Measurements from ENCODE around the gene C1QL4.
"Not testable (repeated sequence)": the region's sequence is repeated elsewhere in the genome, so short reads cannot be mapped to it uniquely, and the experiment has no call there.

Gene C1QL4

GRCh38 chr12:49330631-49331379 lies 6.2 kb downstream of the C1QL4 start:
- no peak overlapping the region for H3K27ac ChIP-seq (ENCODE audit: low read length)
- H3K36me3 ChIP-seq (ENCODE audit: insufficient read depth, low read depth, low read length) = peaks cover 48% of the 10 kb centered on the region
- H3K27me3 ChIP-seq (ENCODE audit: insufficient read depth, low read length) = peaks cover 49% of the 10 kb centered on the region
- peaks cover 3% of the 10 kb centered on the region; the same call in 1 of the 2 replicates for H3K4me1 ChIP-seq (ENCODE audit: insufficient read depth, low read length)
- H3K9me3 ChIP-seq (ENCODE audit: insufficient read depth, low read depth, low read length) = peaks cover 7% of the 10 kb centered on the region; the same call in 1 of the 2 replicates
- no peak overlapping the region for H3K9ac ChIP-seq (ENCODE audit: low read depth, low read length)
- H3K4me3 ChIP-seq (ENCODE audit: low read length) = no peak overlapping the region

GRCh38 chr12:49330032-49330619 lies 6.9 kb downstream of the C1QL4 start:
- Histone ChIP-seq H3K4me3 (ENCODE audit: low read length) (no peak overlapping the region), H3K9ac (ENCODE audit: low read depth, low read length) (no peak overlapping the region), H3K9me3 (ENCODE audit: insufficient read depth, low read depth, low read length) (peaks cover 3% of the 10 kb centered on the region; the same call in 1 of the 2 replicates), H3K27me3 (ENCODE audit: insufficient read depth, low read length) (peaks cover 43% of the 10 kb centered on the region), H3K4me1 (ENCODE audit: insufficient read depth, low read length) (peaks cover 3% of the 10 kb centered on the region; the same call in 1 of the 2 replicates), H3K27ac (ENCODE audit: low read length) (no peak overlapping the region), H3K36me3 (ENCODE audit: insufficient read depth, low read depth, low read length) (peaks cover 54% of the 10 kb centered on the region)

DNA sequence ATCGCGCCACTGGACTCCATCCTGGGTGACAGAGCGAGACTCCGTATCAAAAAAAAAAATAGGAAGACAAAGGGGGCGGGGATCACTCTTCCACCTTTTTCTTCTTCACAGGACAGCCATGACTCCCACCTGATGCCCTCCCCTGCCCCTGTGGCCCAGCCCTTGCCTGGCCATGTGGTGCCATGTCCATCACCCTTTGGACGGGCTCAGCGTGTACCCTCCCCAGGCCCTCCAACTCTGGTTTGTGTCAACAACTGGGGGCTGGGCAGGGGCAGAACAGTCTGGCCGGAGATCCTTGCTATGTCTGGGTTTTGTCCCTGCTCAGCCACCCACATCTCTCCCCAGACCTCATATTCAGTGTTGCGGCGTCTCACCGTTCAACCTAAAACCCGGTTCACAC lies 8.2 kb downstream of the C1QL4 start:
- Histone ChIP-seq H3K9ac (ENCODE audit: low read depth, low read length) (no peak overlapping the region), H3K4me1 (ENCODE audit: insufficient read depth, low read length) (peaks cover 3% of the 10 kb centered on the region; the same call in 1 of the 2 replicates), H3K36me3 (ENCODE audit: insufficient read depth, low read depth, low read length) (peaks cover 58% of the 10 kb centered on the region), H3K4me3 (ENCODE audit: low read length) (no peak overlapping the region), H3K27me3 (ENCODE audit: insufficient read depth, low read length) (peaks cover 29% of the 10 kb centered on the region), H3K27ac (ENCODE audit: low read length) (no peak overlapping the region), H3K9me3 (ENCODE audit: insufficient read depth, low read depth, low read length) (no peaks in the 10 kb centered on the region)

DNA sequence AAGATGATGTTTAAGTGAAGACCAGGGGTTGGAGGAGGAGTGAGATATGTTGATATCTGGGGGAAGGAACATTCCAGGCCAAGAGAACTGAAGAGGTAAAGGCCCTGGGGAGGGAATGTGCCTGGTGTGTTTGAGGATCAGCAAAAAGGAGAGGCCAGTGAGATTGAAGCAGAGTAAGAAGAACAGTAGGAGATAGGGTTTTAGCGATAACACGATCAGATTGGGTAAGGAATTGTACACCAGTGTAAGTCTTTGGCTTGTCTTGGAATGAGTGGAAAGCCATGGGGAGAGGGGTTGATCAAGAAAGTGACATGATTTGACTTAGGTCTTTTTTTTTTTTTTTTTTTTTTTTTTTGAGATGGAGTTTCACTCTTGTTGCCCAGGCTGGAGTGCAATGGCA lies 9.1 kb downstream of the C1QL4 start:
- H3K27ac ChIP-seq (ENCODE audit: low read length) = no peak overlapping the region
- peaks cover 58% of the 10 kb centered on the region for H3K36me3 ChIP-seq (ENCODE audit: insufficient read depth, low read depth, low read length)
- H3K4me1 ChIP-seq (ENCODE audit: insufficient read depth, low read length) = peaks cover 3% of the 10 kb centered on the region; the same call in 1 of the 2 replicates
- H3K27me3 ChIP-seq (ENCODE audit: insufficient read depth, low read length) = peaks cover 20% of the 10 kb centered on the region
- no peak overlapping the region for H3K4me3 ChIP-seq (ENCODE audit: low read length)
- H3K9me3 ChIP-seq (ENCODE audit: insufficient read depth, low read depth, low read length) = no peaks in the 10 kb centered on the region
- no peak overlapping the region for H3K9ac ChIP-seq (ENCODE audit: low read depth, low read length)

DNA sequence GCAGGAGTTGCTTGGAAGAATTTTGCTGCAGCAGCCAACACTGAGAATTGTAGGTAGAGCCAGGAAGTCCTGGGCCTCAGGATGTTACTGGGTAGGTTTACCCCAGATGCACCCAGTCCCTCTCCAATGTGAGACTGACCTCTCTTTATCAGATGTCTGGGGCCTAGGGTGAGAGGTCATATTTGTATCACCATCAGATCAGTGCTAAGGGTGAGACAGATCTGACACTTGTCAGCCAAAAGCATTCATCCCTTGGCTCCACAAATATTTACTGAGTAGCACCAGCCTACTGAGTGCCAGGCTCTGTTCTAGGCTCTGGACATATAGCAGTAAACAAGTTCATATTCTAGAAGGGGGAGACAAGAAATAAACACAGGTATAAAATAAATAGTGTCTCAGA lies 9.6 kb downstream of the C1QL4 start:
- Histone ChIP-seq H3K27ac (ENCODE audit: low read length) (no peak overlapping the region), H3K9ac (ENCODE audit: low read depth, low read length) (no peak overlapping the region), H3K9me3 (ENCODE audit: insufficient read depth, low read depth, low read length) (no peaks in the 10 kb centered on the region), H3K27me3 (ENCODE audit: insufficient read depth, low read length) (peaks cover 15% of the 10 kb centered on the region), H3K4me3 (ENCODE audit: low read length) (no peak overlapping the region), H3K4me1 (ENCODE audit: insufficient read depth, low read length) (no peaks in the 10 kb centered on the region), H3K36me3 (ENCODE audit: insufficient read depth, low read depth, low read length) (peaks cover 58% of the 10 kb centered on the region)

DNA sequence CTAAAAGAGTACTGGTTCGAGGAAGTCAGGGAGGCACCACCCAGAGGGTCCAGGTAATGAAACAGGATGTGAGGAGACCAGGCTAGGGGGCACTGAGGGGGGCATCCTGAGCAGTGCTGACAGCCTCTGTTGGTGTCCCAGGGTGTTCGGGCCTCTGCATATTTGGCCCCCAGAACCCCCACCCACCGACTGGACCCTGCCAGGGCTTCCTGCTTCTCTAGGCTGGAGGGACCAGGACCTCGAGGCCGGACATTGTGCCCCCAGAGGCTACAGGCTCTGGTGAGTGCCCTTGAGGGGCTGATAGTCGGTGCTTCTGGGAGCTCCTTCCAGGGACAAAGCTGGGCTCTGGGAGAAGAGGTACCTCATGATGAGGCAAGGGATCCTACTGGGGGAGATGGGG lies 11.4 kb downstream of the C1QL4 start:
- H3K9ac ChIP-seq (ENCODE audit: low read depth, low read length) = no peak overlapping the region
- no peaks in the 10 kb centered on the region for H3K27me3 ChIP-seq (ENCODE audit: insufficient read depth, low read length)
- no peaks in the 10 kb centered on the region for H3K9me3 ChIP-seq (ENCODE audit: insufficient read depth, low read depth, low read length)
- H3K36me3 ChIP-seq (ENCODE audit: insufficient read depth, low read depth, low read length) = peaks cover 50% of the 10 kb centered on the region
- H3K4me1 ChIP-seq (ENCODE audit: insufficient read depth, low read length) = no peaks in the 10 kb centered on the region
- H3K4me3 ChIP-seq (ENCODE audit: low read length) = no peak overlapping the region
- no peak overlapping the region for H3K27ac ChIP-seq (ENCODE audit: low read length)

GRCh38 chr12:49323524-49324097 lies 13.4 kb downstream of the C1QL4 start:
- no peaks in the 10 kb centered on the region for H3K9me3 ChIP-seq (ENCODE audit: insufficient read depth, low read depth, low read length)
- peak overlapping the region; percentile 98 for H3K4me3 ChIP-seq (ENCODE audit: low read length)
- peaks cover 33% of the 10 kb centered on the region for H3K36me3 ChIP-seq (ENCODE audit: insufficient read depth, low read depth, low read length)
- H3K9ac ChIP-seq (ENCODE audit: low read depth, low read length) = peak overlapping the region; percentile 93
- H3K27me3 ChIP-seq (ENCODE audit: insufficient read depth, low read length) = peaks cover 8% of the 10 kb centered on the region
- no peaks in the 10 kb centered on the region for H3K4me1 ChIP-seq (ENCODE audit: insufficient read depth, low read length)
- peak overlapping the region; percentile 62 for H3K27ac ChIP-seq (ENCODE audit: low read length)

GRCh38 chr12:49322708-49323523 lies 14.1 kb downstream of the C1QL4 start, which contains the start of gene TROAP:
Gene TROAP (plus strand): TSS chr12:49323255. CDS start chr12:49323609, 354 bp downstream.
- peak within 1 kb of the TSS; percentile 93 for H3K9ac ChIP-seq (ENCODE audit: low read depth, low read length)
- peak within 1 kb of the TSS; percentile 98 for H3K4me3 ChIP-seq (ENCODE audit: low read length)
- no peaks in the 10 kb centered on the region for H3K9me3 ChIP-seq (ENCODE audit: insufficient read depth, low read depth, low read length)
- H3K27ac ChIP-seq (ENCODE audit: low read length) = peak within 1 kb of the TSS; percentile 62
- no peaks in the 10 kb centered on the region for H3K4me1 ChIP-seq (ENCODE audit: insufficient read depth, low read length)
- H3K27me3 ChIP-seq (ENCODE audit: insufficient read depth, low read length) = peaks cover 8% of the 10 kb centered on the region
- peaks cover 29% of the 10 kb centered on the region for H3K36me3 ChIP-seq (ENCODE audit: insufficient read depth, low read depth, low read length)

DNA sequence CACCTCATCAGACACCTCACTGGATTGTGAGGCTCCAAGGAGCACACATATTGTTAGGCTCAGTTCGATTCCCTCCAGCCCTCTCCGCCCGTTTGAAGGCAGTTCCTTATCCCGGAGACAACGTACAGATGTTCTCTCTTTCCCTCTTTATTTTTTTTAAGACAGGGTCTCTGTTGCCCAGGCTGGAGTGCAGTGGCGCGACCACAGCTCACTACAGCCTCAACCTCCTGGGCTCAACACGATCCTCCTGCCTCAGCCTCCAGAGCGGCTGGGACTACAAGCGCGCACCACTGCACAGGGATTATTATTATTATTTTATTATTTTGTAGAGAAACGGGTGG lies 14.7 kb downstream of the C1QL4 start:
- peaks cover 8% of the 10 kb centered on the region for H3K27me3 ChIP-seq (ENCODE audit: insufficient read depth, low read length)
- H3K36me3 ChIP-seq (ENCODE audit: insufficient read depth, low read depth, low read length) = peaks cover 25% of the 10 kb centered on the region
- H3K27ac ChIP-seq (ENCODE audit: low read length) = no peak overlapping the region
- H3K4me3 ChIP-seq (ENCODE audit: low read length) = peak overlapping the region; percentile 98
- H3K9ac ChIP-seq (ENCODE audit: low read depth, low read length) = peak overlapping the region; percentile 76; the same call in 1 of the 2 replicates
- no peaks in the 10 kb centered on the region for H3K9me3 ChIP-seq (ENCODE audit: insufficient read depth, low read depth, low read length)
- no peaks in the 10 kb centered on the region for H3K4me1 ChIP-seq (ENCODE audit: insufficient read depth, low read length)

DNA sequence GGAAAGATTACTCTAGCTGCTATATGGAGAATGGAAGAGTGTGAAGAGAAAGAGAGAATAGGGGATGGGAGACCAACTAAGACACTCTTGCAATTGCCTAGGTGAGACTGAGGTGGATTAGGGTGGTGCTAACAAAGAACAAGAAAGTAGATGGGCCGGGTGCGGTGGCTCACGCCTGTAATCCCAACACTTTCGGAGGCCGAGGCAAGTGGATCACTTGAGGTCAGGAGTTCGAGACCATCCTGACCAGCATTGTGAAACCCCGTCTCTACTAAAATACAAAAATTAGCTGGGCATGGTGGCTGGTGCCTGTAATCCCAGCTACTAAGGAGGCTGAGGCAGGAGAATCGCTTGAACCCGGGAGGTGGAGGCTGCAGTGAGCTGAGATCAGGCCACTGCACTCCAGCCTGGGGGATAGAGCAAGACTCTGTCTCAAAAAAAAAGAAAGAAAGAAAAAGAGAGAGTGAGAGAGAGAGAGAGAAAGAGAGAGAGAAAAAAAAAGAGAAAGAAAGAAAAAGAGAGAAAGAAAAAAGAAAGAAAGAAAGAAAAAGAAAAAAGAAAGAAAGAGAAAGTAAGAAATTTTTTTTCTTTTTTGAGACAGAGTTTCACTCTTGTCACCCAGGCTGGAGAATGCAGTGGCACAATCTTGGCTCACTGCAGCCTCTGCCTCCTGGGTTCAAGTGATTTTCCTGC lies 16.4 kb downstream of the C1QL4 start:
- H3K36me3 ChIP-seq (ENCODE audit: insufficient read depth, low read depth, low read length); H3K4me1 ChIP-seq (ENCODE audit: insufficient read depth, low read length); H3K27me3 ChIP-seq (ENCODE audit: insufficient read depth, low read length); H3K27ac ChIP-seq (ENCODE audit: low read length); H3K9ac ChIP-seq (ENCODE audit: low read depth, low read length); H3K9me3 ChIP-seq (ENCODE audit: insufficient read depth, low read depth, low read length); H3K4me3 ChIP-seq (ENCODE audit: low read length): not testable (repeated sequence)

- H3K4me3 ChIP-seq (ENCODE audit: low read length); H3K4me1 ChIP-seq (ENCODE audit: insufficient read depth, low read length); H3K9me3 ChIP-seq (ENCODE audit: insufficient read depth, low read depth, low read length); H3K9ac ChIP-seq (ENCODE audit: low read depth, low read length); H3K27ac ChIP-seq (ENCODE audit: low read length); H3K36me3 ChIP-seq (ENCODE audit: insufficient read depth, low read depth, low read length); H3K27me3 ChIP-seq (ENCODE audit: insufficient read depth, low read length): not testable (repeated sequence)
Measured at GRCh38 chr12:49317118-49317517, 19.9 kb downstream of the C1QL4 start.

Measured in iPS-20b (cell line).